ENCODE data around the gene HECW1. TPM values are rescaled to one million over a fixed set of nuclear protein-coding genes. Genes with fewer than 3 reads are reported as not detected.

Gene HECW1
- total and polyA plus RNA-seq, 2 of the 8 experiments (the other 6 are each of a cell fraction or from before 2014, with no cell fraction given), result 2.9 to 12.7 TPM

- H4K91ac ChIP-seq (replicated peaks; ENCODE audit: insufficient read length, low read length), result no peak overlapping the region
- no peaks in the 10 kb centered on the region for H3K23me2 ChIP-seq (ENCODE audit: low read depth, low read length)
- no peak overlapping the region for H3K4me2 ChIP-seq (ENCODE audit: insufficient read depth in 1 of 2, low read depth in 2 of 2, low read length in 2 of 2)
- H2BK12ac ChIP-seq (ENCODE audit: low read depth, low read length), result no peak overlapping the region
- no peak for DNase-seq (ENCODE audit: low read depth in 1 of 2, low spot score in 2 of 2)
- no peak overlapping the region for H3K14ac ChIP-seq (ENCODE audit: insufficient read length)
- H3K23ac ChIP-seq (ENCODE audit: insufficient read length), result no peak overlapping the region
- H3K36me3 ChIP-seq (ENCODE audit: control insufficient read depth in 2 of 4, insufficient read depth in 4 of 4, low read length in 3 of 4), result no peaks in the 10 kb centered on the region
- H2AFZ ChIP-seq (ENCODE audit: low read length), result peak overlapping the region; percentile 28; the same call in 1 of the 2 replicates
- peaks cover 0 to 8% (median 2%) of the 10 kb centered on the region in 4 experiments; a peak in 2 of 7 replicates for H3K4me1 ChIP-seq (replicated peaks in 1 of 4; ENCODE audit: control insufficient read depth in 3 of 4, insufficient read depth in 4 of 4, low read length in 3 of 4)
- H4K20me1 ChIP-seq (replicated peaks in 1 of 2; ENCODE audit: control insufficient read depth in 1 of 2, insufficient read depth in 2 of 2, low read length in 2 of 2), result no peaks in the 10 kb centered on the region
- peak overlapping the region; percentile 79 for H2BK120ac ChIP-seq (replicated peaks; ENCODE audit: low read depth, low read length)
- no peak overlapping the region; the same call in 1 of the 2 replicates for H2BK20ac ChIP-seq (ENCODE audit: low read length)
- no peak overlapping the region for H3K4me3 ChIP-seq (ENCODE audit: extremely low read depth in 1 of 4, insufficient read depth in 2 of 4, low read depth in 3 of 4, low read length in 4 of 4)
- H3K27ac ChIP-seq (ENCODE audit: low read depth, low read length), result no peak overlapping the region
- H2BK15ac ChIP-seq (ENCODE audit: low read length), result no peak overlapping the region
- H3K18ac ChIP-seq (ENCODE audit: extremely low read depth, low read length), result no peak overlapping the region
- no peak overlapping the region for H3K4ac ChIP-seq (replicated peaks; ENCODE audit: insufficient read length, low read depth, low read length)
- FAIRE-seq, result no peak
- H4K5ac ChIP-seq (ENCODE audit: insufficient read length, low read depth, low read length), result no peak overlapping the region
- H3K56ac ChIP-seq (replicated peaks; ENCODE audit: insufficient read length, low read depth, low read length), result no peak overlapping the region
- no peaks in the 10 kb centered on the region for H3K79me1 ChIP-seq (ENCODE audit: low read depth, low read length)
- H4K8ac ChIP-seq (ENCODE audit: extremely low read depth, insufficient read depth, low read length), result no peak overlapping the region
- 0 out of 2 replicates have a peak overlapping the region, but pooled peaks have one; percentile 83 for H2BK5ac ChIP-seq (ENCODE audit: low read depth, low read length)
- H3K27me3 ChIP-seq (replicated peaks in 1 of 4; ENCODE audit: control insufficient read depth in 3 of 4, extremely low read depth in 1 of 4, insufficient read depth in 3 of 4, low read length in 3 of 4), result no peaks in the 10 kb centered on the region
- no peak overlapping the region for H3K9ac ChIP-seq (replicated peaks in 1 of 4; ENCODE audit: extremely low read depth in 1 of 4, low read depth in 3 of 4, low read length in 3 of 4)
- H2AK5ac ChIP-seq (ENCODE audit: low read depth, low read length), result no peak overlapping the region
- H3K9me3 ChIP-seq (ENCODE audit: insufficient read depth in 2 of 2, low read depth in 1 of 2, low read length in 1 of 2), result no peaks in the 10 kb centered on the region
- POLR2A ChIA-PET (ENCODE audit: partially characterized antibody), result no interaction called here
- 86% methylated on average over 6 of the region's 6 CpGs; no CpG with 5 or more reads in 1 of the 2 experiments for WGBS, 2 experiments (ENCODE audit: extremely low coverage in 1 of 2, insufficient coverage in 1 of 2, insufficient read length in 1 of 2, insufficient replicate concordance in 2 of 2, low coverage in 1 of 2, low lambda C conversion rate in 2 of 2, missing lambda C conversion rate in 1 of 2)
- CTCF ChIA-PET (ENCODE audit: partially characterized antibody), result interaction anchor here (0.8 to 1.0 kb wide), 2 partner anchors 67 to 470 kb away, joined by 3 to 4 read pairs; no protein-coding TSS in a partner anchor
- H3K79me2 ChIP-seq (ENCODE audit: control insufficient read depth in 1 of 2, insufficient read depth in 2 of 2, low read length in 2 of 2), result no peaks in the 10 kb centered on the region
- TF ChIP-seq MAFK (IDR thresholded peaks at IDR 0.05; ENCODE audit: low read depth, low read length), result no peak
- no peak for TF ChIP-seq SIN3A (conservative IDR thresholded peaks at IDR 0.05 in 1 of 2, IDR thresholded peaks at IDR 0.05 in 1 of 2; ENCODE audit: low read depth in 1 of 2, low read length in 2 of 2)
- no peak for TF ChIP-seq ATF3 (IDR thresholded peaks at IDR 0.05; ENCODE audit: insufficient read depth, low read depth, low read length)
- TF ChIP-seq MAX (IDR thresholded peaks at IDR 0.05), result no peak
- TF ChIP-seq SUZ12 (IDR thresholded peaks at IDR 0.05; ENCODE audit: low read length), result no peak
- no peak for TF ChIP-seq HDAC6 (IDR thresholded peaks at IDR 0.05; ENCODE audit: low read depth, low read length)
- TF ChIP-seq SP1 (IDR thresholded peaks at IDR 0.05; ENCODE audit: low read depth, low read length), result no peak
- TF ChIP-seq TBP (IDR thresholded peaks at IDR 0.05; ENCODE audit: low read depth, low read length), result no peak
These were observed 465.1 kb downstream of the HECW1 start for GRCh38 chr7:43577485-43577951.

All from H1 (cell line).